ENCODE results near the gene RNPEP.

DNA sequence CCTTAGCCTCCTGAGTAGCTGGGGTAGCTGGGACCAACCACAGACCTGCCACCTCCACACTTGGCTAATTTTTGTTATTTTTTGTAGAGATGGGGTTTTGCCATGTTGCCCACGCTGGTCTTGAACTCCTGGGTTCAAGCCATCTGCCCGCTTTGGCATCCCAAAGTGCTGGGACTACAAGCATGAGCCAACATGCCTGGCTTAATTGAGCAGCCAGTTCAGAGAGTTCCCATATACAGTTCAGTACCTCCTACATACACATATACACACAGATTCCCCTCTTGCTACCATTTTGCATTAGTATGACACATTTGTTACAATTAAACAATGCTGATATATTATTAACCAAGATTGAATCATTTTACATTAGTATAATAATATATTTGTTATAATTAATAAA is 2.9 kb downstream of the RNPEP start:
- TF ChIP-seq TAF1 (IDR thresholded peaks at IDR 0.05; ENCODE audit: borderline replicate concordance, low read depth, low read length) (no peak), RCOR1 (IDR thresholded peaks at IDR 0.05; ENCODE audit: low read length) (no peak), JUND (IDR thresholded peaks at IDR 0.05) (no peak), POLR2AphosphoS5 (IDR thresholded peaks at IDR 0.05; ENCODE audit: low read depth, low read length) (no peak), EP300 (IDR thresholded peaks at IDR 0.05; ENCODE audit: borderline replicate concordance in 1 of 2, low read depth in 1 of 2, low read length in 1 of 2) (no peak), SIN3A (IDR thresholded peaks at IDR 0.05; ENCODE audit: borderline replicate concordance, low read depth, low read length) (no peak), MXI1 (IDR thresholded peaks at IDR 0.05; ENCODE audit: low read depth, low read length) (no peak)
- TF ChIP-seq, protein P1, sequence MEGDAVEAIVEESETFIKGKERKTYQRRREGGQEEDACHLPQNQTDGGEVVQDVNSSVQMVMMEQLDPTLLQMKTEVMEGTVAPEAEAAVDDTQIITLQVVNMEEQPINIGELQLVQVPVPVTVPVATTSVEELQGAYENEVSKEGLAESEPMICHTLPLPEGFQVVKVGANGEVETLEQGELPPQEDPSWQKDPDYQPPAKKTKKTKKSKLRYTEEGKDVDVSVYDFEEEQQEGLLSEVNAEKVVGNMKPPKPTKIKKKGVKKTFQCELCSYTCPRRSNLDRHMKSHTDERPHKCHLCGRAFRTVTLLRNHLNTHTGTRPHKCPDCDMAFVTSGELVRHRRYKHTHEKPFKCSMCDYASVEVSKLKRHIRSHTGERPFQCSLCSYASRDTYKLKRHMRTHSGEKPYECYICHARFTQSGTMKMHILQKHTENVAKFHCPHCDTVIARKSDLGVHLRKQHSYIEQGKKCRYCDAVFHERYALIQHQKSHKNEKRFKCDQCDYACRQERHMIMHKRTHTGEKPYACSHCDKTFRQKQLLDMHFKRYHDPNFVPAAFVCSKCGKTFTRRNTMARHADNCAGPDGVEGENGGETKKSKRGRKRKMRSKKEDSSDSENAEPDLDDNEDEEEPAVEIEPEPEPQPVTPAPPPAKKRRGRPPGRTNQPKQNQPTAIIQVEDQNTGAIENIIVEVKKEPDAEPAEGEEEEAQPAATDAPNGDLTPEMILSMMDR (IDR thresholded peaks at IDR 0.05) = no peak

Measured in SK-N-SH (cell line).